EL (cell line): Measurements from ENCODE around the gene PACS2.

Source experiments
- DNase-seq: peaks from one replicate; pipeline ENCODE4 v3.0.0-alpha.2; 2016

PACS2 gene

DNA sequence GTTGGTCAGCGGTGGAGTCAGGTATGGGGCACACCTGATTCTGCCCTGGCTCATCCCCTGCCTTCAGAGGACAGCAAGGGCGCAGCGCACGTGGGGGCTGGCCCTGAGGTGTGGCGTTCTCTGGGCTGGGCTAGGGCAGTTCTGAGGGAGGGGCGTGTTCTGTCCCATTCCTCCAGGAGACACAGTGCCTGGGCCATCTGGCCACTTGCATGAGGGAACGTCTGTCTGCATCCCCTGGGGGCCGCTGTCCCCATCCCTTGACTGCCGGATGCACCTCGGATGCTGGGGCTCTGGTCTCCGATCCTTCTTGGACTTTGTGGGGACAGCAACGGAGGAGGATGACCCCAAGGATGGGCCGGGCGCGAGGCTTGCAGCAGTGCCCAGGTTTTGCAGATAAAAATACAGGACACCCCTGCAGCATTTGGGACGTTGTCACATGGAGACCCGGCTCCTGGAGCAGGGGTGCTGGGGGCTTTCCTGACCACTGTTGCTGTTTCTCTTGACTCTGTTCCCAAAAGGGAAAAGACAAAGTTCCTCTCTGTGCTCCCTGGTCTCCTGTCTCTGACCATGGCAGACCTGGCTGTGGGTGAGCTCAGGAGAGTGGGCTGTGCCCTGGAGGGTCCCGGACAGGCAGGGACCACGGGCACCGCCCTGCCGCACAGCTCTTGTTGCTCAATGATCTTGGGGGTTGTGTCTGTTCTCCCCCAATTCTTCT, 112.0 kb downstream of the PACS2 start:
- no peak for DNase-seq

DNA sequence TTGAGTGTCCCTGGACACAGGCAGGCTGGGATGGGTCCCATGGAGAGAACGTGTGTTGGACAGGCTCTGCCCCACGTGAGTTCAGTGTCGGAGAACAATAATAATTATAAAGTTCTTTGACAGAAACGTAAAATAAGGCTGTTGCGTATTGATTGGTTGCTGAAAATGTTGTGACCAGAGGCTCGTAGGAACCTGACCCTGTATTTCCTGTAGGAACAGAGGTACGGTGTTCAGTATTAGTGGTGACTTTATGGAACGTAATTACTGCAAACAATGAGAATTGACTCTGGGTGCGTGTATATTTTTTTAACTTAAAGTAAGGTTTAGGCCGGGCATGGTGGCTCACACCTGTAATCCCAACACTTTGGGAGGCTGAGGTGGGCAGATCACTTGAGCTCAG, 112.9 kb downstream of the PACS2 start:
- no peak for DNase-seq

DNA sequence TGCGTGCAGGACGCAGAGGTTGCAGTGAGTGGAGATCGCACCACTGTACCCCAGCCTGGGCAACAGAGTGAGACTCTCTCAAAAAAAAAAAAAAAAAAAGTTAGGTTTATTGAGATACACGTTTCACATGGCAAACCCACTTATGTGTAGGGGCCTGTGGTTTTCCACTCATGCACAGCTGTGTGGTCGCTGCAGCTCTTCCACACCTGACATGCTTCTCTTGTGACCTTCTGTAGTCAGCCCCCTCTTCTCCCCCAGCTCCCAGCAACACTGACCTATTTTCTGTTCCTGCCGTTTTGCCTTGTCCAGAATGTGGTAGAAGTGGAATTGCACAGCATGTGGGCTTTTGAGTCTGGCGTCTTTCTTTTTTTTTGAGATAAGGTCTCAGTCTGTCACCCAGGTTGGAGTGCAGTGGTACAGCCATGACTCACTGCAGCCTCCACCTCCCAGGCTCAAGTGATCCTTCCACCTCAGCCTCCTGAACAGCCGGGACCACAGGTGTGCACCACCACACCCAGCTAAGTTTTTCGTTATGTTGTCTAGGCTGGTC, 113.5 kb downstream of the PACS2 start:
- no peak for DNase-seq

DNA sequence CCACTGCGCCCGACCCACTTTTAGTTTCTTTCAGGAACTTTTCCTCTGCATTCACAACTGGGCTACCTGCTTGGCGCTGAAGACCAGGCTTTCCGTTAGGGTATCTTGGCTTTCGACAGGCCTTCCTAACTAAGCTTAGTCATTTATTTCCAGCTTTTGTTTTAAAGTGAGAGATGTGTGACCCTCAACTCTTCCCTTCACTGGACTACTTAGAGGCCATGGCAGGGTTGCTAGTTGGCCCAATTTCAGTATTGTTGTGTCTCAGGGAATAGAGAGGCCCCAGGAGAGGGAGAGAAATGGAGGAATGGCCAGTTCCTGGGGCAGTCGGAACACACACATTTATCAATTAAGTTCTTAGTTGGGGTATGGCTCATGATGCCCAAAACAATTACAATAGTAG, 115.5 kb downstream of the PACS2 start:
- DNase-seq = no peak

DNA sequence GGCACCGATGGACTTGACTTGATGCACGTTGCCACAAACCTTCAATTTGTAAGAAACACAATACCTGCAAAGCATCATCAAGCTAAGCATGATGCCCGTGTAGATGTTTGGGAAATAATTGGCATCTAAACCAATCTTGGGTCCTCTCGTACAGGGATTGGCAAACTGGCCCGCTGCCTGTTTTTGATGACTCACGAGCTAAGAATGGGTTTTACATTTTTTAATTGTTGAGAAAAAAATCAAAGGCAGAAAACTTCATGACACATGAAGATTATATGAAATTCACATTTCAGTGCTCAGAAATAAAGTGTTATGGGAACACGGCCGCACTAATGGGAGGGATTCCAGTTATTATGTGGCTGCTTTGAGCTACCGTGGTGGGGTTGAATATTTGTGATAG, 116.0 kb downstream of the PACS2 start:
- peak; percentile 89 for DNase-seq

DNA sequence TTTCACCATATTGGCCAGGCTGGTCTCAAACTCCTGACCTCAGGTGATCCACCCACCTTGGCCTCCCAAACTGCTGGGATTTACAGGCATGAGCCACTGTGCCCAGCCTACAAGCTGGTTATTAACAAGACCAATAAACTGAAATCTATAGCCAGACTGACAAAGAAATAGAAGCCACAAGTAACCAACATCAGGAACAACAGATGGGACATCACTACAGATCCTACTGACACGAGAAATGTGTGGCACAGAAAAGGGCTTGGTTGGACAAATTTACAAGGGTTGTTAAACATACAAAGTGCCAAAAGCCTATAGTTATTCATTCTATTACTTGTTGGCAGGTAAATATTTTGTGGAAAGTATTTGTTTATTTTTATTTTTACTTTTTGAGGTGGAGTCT, 116.7 kb downstream of the PACS2 start:
- no peak for DNase-seq

DNA sequence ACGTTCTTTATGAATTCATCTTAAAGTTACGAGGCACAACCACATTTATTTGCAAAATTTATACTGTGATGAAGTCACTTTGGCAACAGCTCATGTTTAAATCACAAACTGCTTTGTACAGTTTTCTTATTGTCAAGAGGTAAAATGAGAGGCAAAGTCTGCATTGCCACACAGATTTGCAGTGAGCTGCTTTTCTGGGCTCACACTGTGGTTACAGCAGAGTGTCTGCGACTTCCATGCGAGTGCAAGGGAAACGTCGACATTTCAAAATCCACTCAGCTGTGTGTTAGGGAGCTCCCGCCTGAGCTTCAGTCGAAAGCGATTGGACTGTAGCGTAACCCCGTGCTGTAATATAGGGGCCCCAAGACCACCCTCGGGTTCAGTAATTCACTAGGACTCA, 118.1 kb downstream of the PACS2 start:
- no peak for DNase-seq

DNA sequence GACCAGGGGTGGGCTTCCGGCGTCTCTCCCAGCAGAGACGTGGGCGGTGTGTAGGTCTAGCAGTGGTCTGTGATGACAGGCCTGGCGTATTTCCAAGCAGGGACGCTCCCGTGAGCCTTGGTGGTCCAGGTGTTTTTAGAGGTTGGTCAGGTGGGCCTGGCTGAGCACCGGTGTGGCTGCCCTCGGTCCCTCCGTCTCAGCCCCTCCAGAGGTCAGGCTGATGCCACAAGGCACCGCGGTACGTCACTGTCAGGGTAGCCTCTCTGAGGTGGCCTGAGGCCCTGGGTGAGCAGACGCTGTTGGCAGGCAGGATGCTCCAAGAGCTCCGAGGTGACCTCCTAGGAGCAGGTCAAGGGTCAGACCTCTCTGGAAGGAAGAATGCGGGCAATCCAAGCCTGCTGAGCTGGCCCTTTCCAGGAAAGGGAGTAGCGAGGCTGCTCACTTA, 118.6 kb downstream of the PACS2 start:
- DNase-seq = no peak

DNA sequence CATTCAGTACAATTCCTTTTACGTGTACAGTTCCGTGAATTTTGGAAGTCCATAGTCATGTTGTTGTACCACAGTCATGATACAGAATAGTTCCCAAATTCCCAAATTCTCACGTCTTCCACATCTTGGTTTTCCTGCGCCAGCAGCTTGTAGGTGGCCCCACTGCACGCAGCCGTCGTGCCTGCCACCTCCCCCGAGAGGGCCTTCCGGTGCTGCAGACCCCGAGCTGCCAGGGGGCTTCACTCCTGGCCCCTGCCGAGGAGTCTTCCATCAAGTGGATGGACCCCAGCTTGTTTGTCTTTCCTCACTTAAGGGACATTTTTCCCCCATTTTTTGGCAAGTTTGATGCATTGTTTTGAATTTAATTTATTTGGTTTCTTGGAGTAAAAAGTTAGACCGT, 121.9 kb downstream of the PACS2 start:
- no peak for DNase-seq

DNA sequence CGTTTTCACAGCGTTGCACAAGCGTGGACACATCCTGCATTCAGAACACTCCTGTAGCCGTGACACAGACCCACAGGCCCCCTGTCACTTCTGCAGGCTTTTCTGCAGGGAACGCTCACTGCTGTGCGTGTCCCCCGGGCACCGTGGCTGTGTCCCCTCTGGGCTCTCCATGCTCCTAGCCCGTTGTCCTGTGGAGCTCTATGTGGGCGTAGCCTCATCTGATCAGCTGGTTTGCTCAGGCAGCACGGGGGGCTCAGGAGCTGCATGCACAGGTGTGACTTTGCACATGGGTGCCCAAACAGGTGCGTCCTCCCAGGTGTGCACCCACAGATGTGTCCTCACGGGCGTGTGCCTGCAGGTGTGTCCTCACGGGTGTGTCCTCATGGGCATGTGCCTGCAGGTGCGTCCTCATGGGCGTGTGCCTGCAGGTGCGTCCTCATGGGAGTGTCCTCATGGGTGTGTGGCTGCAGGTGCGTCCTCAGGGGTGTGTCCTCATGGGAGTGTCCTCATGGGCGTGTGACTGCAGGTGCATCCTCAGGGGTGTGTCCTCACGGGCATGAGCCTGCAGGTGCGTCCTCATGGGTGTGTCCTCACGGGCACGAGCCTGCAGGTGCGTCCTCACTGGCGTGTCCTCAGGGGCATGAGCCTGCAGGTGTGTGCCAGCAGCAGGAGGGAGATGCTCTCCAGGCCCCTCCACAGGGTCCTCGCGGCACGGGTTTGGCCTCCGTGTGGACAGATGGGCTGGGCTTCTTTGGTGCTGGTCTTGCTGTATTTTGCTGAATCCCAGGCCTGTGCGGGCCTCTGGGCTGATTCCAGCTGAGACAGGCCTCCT, 122.6 kb downstream of the PACS2 start:
- DNase-seq = no peak

DNA sequence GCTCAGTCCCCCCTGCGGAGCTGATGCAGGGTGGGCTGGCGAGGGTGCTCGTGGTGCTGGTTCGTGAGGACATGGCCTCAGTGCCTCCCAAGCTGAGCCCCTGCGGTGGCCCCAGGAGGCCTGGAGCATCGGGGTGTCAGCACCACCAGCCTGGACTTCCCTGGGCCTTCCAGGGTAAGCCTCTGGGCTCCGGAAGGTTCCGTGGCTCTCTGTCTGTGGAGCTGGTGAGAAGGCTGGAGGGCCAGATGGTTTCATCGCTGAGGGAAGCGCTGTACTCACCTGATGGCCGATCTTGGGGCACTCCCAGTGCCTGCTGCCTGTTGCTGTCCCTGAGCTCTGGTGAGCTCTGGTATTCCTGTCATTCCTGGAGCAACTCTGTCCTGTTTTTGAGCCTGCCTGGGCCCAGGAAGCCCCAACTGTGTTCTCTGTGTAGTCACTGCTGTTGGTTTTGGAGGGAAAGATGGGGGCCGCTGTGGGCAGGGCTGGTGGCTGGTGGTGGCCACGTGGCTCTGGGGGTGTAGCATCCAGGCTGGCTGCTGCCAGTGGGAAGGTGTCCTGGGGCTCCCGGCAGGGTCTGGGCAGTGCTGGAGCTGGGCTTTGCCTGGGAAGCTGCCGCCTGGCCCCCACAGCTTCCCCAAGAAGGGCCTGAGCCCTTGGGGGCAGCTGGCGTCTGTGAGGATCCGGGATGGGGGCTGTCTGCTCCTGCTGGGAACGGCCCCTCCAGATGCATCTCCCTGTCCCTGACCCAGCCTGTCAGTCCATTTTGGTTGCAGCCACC, 123.4 kb downstream of the PACS2 start:
- no peak for DNase-seq

DNA sequence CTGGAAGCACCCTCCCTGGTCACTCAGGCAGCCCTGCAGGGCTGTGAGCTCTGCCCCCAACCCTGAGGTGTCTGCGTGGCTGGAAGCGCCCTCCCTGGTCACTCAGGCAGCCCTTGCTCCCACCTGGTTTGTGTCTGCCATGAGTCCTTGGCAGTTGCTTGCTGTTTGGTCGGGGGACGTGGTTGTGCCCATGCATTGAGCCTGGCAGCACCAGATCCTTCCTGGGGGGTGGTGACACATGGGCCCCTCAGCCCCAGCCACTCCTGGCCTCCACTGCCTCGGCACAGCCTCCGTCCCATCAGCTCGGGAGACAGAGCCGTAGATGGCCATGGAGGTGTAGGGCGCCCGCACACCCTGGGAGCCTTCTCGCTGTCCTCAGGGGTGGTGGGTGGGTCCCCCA, 124.6 kb downstream of the PACS2 start:
- no peak for DNase-seq

DNA sequence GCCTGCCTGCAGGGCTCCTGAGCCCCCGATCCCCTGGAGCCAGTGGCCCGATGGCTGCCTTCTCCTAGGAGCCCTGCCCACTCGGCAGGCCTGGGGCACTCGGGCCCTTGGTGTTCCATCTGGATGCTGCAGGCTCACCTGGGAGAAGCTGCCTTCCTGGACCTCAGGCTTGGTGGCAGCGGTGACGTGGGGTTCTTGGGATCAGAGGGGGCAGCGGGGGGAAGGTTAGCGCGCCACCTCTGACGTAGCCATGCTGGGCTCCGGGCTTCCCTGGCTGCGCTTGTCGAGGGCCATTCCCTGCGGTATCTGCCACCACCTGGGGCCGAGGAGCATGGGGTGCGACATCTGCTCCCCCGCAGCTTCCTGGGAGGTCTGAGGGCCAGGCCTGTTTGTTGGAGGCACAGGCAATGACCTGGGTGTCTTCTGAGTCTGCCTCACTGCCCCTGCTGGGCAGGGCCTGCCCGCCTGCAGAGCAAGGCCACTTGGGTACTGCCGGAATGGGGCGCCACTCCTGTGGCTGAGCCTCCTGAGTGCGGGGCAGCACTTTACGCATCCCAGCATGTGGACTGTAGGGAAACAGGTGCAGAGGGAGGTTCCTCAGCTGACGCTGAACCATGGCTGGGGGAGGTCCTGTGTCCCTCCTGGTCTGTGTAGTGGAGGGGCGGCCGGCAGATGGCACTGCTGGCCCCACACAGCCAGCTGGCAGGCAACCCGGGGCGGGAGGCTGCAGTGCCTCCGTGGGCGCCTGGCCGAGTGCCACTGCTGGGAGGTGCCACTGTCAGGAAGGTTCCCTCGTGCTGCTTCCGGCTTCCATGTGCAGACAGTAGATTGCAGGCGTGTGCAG, 125.4 kb downstream of the PACS2 start:
- DNase-seq = no peak

DNA sequence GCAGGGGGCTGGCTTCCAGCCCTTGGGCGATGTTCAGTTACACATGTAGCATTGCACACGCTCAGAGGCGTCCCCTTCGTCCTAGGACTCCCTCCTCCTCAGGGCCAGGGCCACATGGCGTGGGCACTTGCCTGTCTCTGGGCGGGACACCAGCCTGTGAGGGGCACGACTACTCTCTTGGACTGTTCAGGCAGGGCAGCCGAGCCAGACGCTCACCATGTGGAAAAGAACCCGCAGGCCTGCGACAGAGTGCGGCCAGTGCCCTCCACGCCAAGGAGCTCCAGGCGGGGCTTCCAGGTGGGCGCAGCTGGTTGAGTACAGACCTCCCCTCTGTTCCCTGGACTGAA, 126.0 kb downstream of the PACS2 start:
- no peak for DNase-seq

DNA sequence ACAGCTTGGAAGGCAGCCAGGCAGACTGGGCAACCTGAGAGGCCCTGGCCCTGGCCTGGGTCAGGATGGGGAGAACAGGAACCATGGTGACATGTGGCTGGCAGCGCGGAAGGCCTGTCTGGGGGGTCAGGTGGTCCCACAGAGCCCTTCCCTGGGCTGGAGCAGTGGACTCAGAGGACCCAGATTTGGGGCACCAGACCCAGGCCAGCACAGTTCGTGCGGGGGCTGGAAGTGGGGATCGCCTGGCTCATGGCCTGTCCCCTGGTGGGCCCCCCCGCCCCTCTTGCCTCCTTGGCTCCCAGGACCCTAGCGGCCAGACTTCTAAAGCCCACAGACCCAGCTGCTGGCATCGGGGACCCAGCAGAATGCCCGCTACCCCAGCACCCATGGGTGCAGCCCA, 126.4 kb downstream of the PACS2 start:
- DNase-seq = no peak

DNA sequence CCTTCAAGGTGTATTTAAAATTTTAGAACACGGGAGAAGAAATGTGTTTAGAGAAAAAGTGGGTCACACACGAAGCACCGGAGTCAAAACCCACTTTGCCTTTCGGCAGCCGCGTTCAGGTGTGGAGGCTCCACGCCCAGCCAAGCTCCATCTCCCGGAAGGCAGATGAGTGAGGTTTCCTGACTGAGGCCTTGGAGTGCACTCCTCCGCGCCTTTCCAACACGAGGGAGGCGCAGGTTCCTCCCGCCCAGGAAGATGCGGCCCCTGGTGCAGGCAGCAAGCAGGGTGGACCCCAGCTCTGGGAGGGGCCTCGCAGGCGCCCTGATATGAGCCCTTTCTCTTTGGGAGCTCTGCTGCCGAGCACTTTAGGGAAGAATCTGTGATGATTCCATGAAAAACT, 127.6 kb downstream of the PACS2 start:
- no peak for DNase-seq

DNA sequence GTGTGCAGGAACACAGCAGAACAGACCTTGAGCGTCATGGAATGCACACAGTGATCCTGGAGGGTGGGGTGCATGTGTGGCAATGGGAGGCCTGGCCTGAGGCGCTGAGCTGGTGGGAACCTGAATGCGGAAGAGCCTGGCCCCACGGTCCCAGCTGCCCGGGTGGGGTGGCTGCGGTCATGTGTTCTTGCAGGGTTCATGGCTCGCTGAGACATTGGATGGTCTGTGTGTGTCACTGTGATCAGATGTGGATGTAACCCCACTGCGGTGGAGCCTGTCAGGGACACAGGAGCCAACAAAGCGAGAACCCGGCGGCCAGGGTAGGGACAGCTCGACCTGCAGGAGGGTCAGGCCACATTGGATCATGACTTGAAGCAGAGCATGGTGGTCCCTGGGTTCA, 128.3 kb downstream of the PACS2 start:
- no peak for DNase-seq

DNA sequence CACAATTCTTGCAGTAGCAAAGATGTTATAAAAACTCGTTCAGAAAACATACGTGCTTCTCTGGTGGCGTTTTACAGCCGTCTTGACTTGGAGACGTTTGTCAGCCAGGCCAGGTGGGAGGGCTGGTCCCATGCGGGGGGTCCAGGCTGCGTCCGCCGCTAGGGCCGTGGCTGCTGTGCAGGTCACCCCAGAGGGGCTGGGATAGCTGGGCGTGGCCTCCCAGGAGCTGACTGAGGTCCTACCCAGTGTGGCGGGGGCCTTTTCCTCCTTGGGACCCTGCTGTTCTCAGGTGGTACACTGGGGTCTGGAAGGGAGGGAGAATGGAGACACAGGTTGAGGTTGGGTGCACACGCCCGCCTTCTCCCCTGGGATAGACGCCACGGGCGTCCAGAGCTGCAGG, 130.3 kb downstream of the PACS2 start:
- DNase-seq = no peak

DNA sequence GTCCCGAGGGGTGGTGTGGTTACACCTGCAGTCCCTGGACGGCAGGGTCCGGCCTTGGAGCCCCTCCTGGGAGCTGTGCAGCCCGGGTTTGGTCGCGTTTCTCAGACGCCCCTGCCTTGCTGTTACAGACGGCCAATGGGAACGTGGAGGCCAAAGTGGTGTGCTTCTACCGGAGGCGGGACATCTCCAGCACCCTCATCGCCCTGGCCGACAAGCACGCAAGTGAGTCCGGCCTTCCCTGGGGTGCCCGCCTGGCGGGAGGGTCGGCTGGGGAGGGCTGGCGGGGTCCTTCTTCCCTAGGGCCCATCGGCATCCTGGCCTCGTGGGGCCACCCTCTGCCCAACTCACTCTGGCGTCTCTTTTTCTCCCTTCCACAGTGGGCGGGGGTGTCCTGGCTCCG, 130.7 kb downstream of the PACS2 start:
- no peak for DNase-seq

DNA sequence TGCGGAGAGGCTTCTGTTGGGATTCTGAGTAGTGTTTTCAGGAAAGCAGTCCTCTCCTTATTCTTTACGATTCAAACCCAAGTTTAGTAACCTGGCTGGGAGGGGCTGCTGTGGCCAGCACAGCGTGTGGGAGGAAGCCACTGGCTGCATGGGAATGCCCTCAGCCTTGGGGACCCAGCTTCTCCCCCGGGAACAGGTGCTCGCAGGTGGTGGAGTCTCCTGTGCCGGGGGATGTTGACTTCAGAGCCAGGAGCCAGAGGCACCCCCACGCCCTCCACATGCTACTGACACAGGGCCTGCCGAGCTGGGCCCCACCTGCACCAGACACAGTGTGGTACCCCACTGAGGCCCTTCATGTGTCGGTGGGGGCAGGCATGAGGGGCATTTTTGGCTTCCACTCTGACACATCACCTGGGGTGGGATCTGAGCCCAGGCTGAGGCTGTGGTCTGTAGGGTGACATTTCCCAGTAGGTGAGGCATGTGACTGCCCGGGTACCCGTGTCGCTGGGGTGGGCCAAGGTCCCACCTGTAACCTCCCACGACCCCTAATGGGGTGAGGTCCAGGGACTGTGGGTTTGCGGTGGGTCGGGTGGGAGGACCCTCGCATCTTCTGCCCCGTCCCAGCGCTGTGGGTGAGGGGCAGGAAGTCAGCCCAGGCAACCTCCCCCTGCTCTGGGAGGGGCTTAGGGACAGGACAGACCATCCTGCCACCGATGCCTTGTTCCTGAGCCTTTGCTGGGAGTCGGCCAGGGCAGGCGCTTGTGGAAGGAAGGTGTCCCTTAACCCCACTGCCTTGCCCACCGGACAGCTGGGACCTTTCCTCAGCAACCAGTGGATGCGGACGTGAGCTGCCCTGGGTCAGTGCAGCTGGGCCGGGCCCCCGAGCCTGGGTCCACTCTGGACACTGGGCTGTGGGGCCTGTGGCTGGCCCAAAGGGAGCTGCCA, 131.6 kb downstream of the PACS2 start:
- DNase-seq = no peak

DNA sequence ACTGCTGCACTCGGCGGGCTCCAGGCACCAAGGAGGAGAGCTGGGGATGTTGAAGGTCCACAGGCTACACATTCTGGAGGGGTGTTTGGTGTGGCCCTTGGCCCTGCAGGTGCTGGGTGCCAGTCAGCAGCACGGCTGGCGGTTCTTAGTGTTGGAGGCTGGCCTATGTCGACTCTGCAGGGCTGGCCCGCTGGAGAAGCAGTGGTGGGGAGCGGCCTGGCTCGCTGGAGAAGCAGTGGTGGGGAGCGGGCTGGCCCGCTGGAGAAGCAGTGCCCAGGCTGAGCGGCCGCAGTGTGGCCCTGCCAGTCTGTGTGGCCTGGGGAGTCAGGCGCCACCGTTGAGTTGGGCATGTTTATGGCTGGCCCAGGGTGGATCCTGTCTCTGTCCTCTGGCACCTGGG, 132.4 kb downstream of the PACS2 start:
- no peak for DNase-seq
